A673 (cell line): Measurements from ENCODE around the gene GAB2. TPM values are rescaled to one million over a fixed set of nuclear protein-coding genes. Genes with fewer than 3 reads are reported as not detected.

Experiments used
- BruUV-seq: library from RNA; stranded (reverse); fragments of 400-500 nt; replicated peaks from 2 replicates; lab custom pipeline; 2021; lab: Mats Ljungman, UMichigan
- CTCF ChIA-PET: fragments of 300-600 bp; sonication (Branson Sonifier 250); formaldehyde crosslinking; loops from one replicate; lab custom pipeline; 2022; ENCODE audit warnings: antibody characterized with exemption; lab: Charles Lee
- POLR2A ChIA-PET: fragments of 300-600 bp; sonication (Branson Sonifier 250); formaldehyde crosslinking; loops from one replicate; lab custom pipeline; 2022; ENCODE audit warnings: antibody characterized with exemption; ENCODE audit not compliant: low non-redundant PET; lab: Charles Lee
- DNase-seq: peaks from one replicate; pipeline ENCODE4 v3.0.0-alpha.2; 2015; ENCODE audit warnings: low spot score
- H3K27ac ChIP-seq: fragments of 200-600 bp; sonication (generic); 2 replicates; pipeline ENCODE4 v1.5.1; 2016; ENCODE audit warnings: mixed run types, low read depth, mild to moderate bottlenecking, mixed read lengths, antibody characterized with exemption, low read length; ENCODE audit not compliant: poor library complexity, severe bottlenecking
- H3K27me3 ChIP-seq: fragments of 200-600 bp; sonication (generic); replicated peaks from 2 replicates; pipeline ENCODE4 v1.6.1; 2017; ENCODE audit warnings: mixed run types, low read depth, mild to moderate bottlenecking, mixed read lengths, antibody characterized with exemption, low read length; ENCODE audit not compliant: insufficient read depth, poor library complexity
- H3K36me3 ChIP-seq: fragments of 200-600 bp; sonication (generic); 2 replicates; pipeline ENCODE4 v1.6.1; 2016; ENCODE audit warnings: mixed run types, mild to moderate bottlenecking, mixed read lengths, antibody characterized with exemption, low read length; ENCODE audit not compliant: insufficient read depth, poor library complexity, severe bottlenecking
- H3K4me1 ChIP-seq: fragments of 200-600 bp; sonication (generic); 2 replicates; pipeline ENCODE4 v1.6.1; 2017; ENCODE audit warnings: mixed run types, mild to moderate bottlenecking, mixed read lengths, antibody characterized with exemption, low read length; ENCODE audit not compliant: insufficient read depth, poor library complexity, severe bottlenecking
- H3K4me3 ChIP-seq: fragments of 200-600 bp; sonication (generic); 2 replicates; pipeline ENCODE4 v1.5.1; 2016; ENCODE audit warnings: low read depth, mixed run types, mild to moderate bottlenecking, mixed read lengths, low read length; ENCODE audit not compliant: poor library complexity, severe bottlenecking
- H3K9me3 ChIP-seq: fragments of 200-600 bp; sonication (generic); 2 replicates; pipeline ENCODE4 v1.6.1; 2016; ENCODE audit warnings: mixed run types, low read depth, mild to moderate bottlenecking, mixed read lengths, antibody characterized with exemption, low read length; ENCODE audit not compliant: poor library complexity, severe bottlenecking
- CTCF ChIP-seq: fragments of 300-800, 200-600 bp; sonication (generic); conservative IDR thresholded peaks from 2 replicates; pipeline ENCODE4 v1.5.1; 2017; ENCODE audit warnings: low read depth, mild to moderate bottlenecking, antibody characterized with exemption, low read length, moderate library complexity, mixed read lengths
- EZH2 ChIP-seq: fragments of 200-600 bp; sonication (generic); IDR thresholded peaks from 2 replicates; pipeline ENCODE4 v1.6.1; 2017; ENCODE audit warnings: borderline replicate concordance, low read depth, mild to moderate bottlenecking, mixed read lengths, antibody characterized with exemption, low read length; ENCODE audit not compliant: poor library complexity, severe bottlenecking
- intact Hi-C: fragments of 100-400 bp; cut with micrococcal nuclease; formaldehyde crosslinking; loops from one replicate; pipeline ENCODE4 v1.10.0; 2022; ENCODE audit not compliant: unreplicated experiment
- total RNA-seq: library from RNA; stranded (reverse); gene quantifications from 2 replicates; pipeline ENCODE4 v1.2.3, GENCODE V29; 2021

GAB2 gene
- total RNA-seq, 1 experiment from 2014 or later = 21.5 TPM

GRCh38 chr11:78392854-78393253, 24.8 kb downstream of the GAB2 start:
- Histone ChIP-seq H3K9me3 (no peaks in the 10 kb centered on the region), H3K27ac (no peak overlapping the region), H3K4me3 (no peak overlapping the region), H3K4me1 (no peaks in the 10 kb centered on the region), H3K27me3 (no peaks in the 10 kb centered on the region), H3K36me3 (no peaks in the 10 kb centered on the region)
- no TSS peak for BruUV-seq
- no peak for DNase-seq
- intact Hi-C loops = no loop called here
- TF ChIP-seq EZH2 = no peak
- TF ChIP-seq CTCF = no peak
- POLR2A ChIA-PET = no interaction called here
- CTCF ChIA-PET = no interaction called here

GRCh38 chr11:78391424-78391823, 26.2 kb downstream of the GAB2 start:
- H3K4me1 ChIP-seq = no peaks in the 10 kb centered on the region
- no peak overlapping the region for H3K4me3 ChIP-seq
- no peak for TF ChIP-seq EZH2
- TF ChIP-seq CTCF = no peak
- ChIA-PET CTCF (no interaction called here), POLR2A (no interaction called here)
- H3K9me3 ChIP-seq = no peaks in the 10 kb centered on the region
- no peaks in the 10 kb centered on the region for H3K27me3 ChIP-seq
- DNase-seq = no peak
- no peaks in the 10 kb centered on the region for H3K36me3 ChIP-seq
- no peak overlapping the region for H3K27ac ChIP-seq
- intact Hi-C loops = no loop called here
- BruUV-seq = no TSS peak

- H3K27ac ChIP-seq = no peak overlapping the region
- no TSS peak for BruUV-seq
- H3K36me3 ChIP-seq = no peaks in the 10 kb centered on the region
- H3K27me3 ChIP-seq = no peaks in the 10 kb centered on the region
- intact Hi-C loops = no loop called here
- peaks cover 4% of the 10 kb centered on the region for H3K9me3 ChIP-seq
- no peak for TF ChIP-seq CTCF
- no peak for TF ChIP-seq EZH2
- H3K4me3 ChIP-seq = no peak overlapping the region
- H3K4me1 ChIP-seq = no peaks in the 10 kb centered on the region
- ChIA-PET CTCF (no interaction called here), POLR2A (no interaction called here)
- no peak for DNase-seq
These were observed 26.8 kb downstream of the GAB2 start for GRCh38 chr11:78390809-78391208.
